HG03558 (cell line): ENCODE measurements around the gene GOLPH3.
A peak's percentile ranks its signal among the peaks of the same experiment; 100 is the strongest.
"Not testable (repeated sequence)": the region's sequence is repeated elsewhere in the genome, so short reads cannot be mapped to it uniquely, and the experiment has no call there.

Source experiments
- ATAC-seq: cut with Tn5 transposase; IDR thresholded peaks from one replicate; pipeline ENCODE4 v1.9.1; 2021; ENCODE audit warnings: moderate number of reproducible peaks; ENCODE audit not compliant: unreplicated experiment; ENCODE audit errors: extremely low read depth

The GOLPH3 gene

GRCh38 chr5:32174011-32174870 lies at the start of gene GOLPH3:
Gene GOLPH3 (minus strand): TSS chr5:32174319. CDS start chr5:32174034, 285 bp downstream.
- ATAC-seq = peak; percentile 68

- no peak for ATAC-seq
Measured at GRCh38 chr5:32222723-32223470, 48.8 kb upstream of the GOLPH3 start.

- ATAC-seq = peak; percentile 62
Measured at GRCh38 chr5:32217886-32218396, 43.8 kb upstream of the GOLPH3 start.

GRCh38 chr5:32214344-32214743 lies 40.2 kb upstream of the GOLPH3 start:
- not testable (repeated sequence) for ATAC-seq

GRCh38 chr5:32210151-32210550 lies 36.0 kb upstream of the GOLPH3 start:
- ATAC-seq = no peak

GRCh38 chr5:32208837-32209236 lies 34.7 kb upstream of the GOLPH3 start:
- ATAC-seq = not testable (repeated sequence)

- ATAC-seq = no peak
Measured at GRCh38 chr5:32207355-32207634, 33.2 kb upstream of the GOLPH3 start.

GRCh38 chr5:32206509-32207354 lies 32.6 kb upstream of the GOLPH3 start:
- ATAC-seq = no peak

GRCh38 chr5:32206053-32206452 lies 31.9 kb upstream of the GOLPH3 start:
- ATAC-seq = no peak

- ATAC-seq = no peak
Measured at GRCh38 chr5:32202394-32202793, 28.3 kb upstream of the GOLPH3 start.

- ATAC-seq = no peak
Measured at GRCh38 chr5:32201122-32201753, 27.1 kb upstream of the GOLPH3 start.

GRCh38 chr5:32197032-32197431 lies 22.9 kb upstream of the GOLPH3 start:
- ATAC-seq = no peak

GRCh38 chr5:32195265-32195664 lies 21.1 kb upstream of the GOLPH3 start:
- no peak for ATAC-seq

GRCh38 chr5:32193591-32193990 lies 19.5 kb upstream of the GOLPH3 start:
- ATAC-seq = no peak

- no peak for ATAC-seq
Measured at GRCh38 chr5:32190095-32190494, 16.0 kb upstream of the GOLPH3 start.

- no peak for ATAC-seq
Measured at GRCh38 chr5:32187675-32188074, 13.6 kb upstream of the GOLPH3 start.

- peak; percentile 67 for ATAC-seq
Measured at GRCh38 chr5:32182463-32183063, 8.4 kb upstream of the GOLPH3 start.

GRCh38 chr5:32173267-32174010 lies 680 bp downstream of the GOLPH3 start:
- ATAC-seq = peak; percentile 5

GRCh38 chr5:32172923-32173266 lies 1.2 kb downstream of the GOLPH3 start:
- no peak for ATAC-seq
